Measurements from ENCODE around the gene LRPAP1. TPM values are rescaled to one million over a fixed set of nuclear protein-coding genes. Genes with fewer than 3 reads are reported as not detected.

Gene LRPAP1
- polyA plus RNA-seq, 1 donor from 2014 or later: 91.1 TPM

- TF ChIP-seq REST (IDR thresholded peaks at IDR 0.05; ENCODE audit: borderline replicate concordance) (no peak), SMC3 (conservative IDR thresholded peaks at IDR 0.05; ENCODE audit: poor library complexity) (no peak), EP300 (conservative IDR thresholded peaks at IDR 0.05; ENCODE audit: poor library complexity, severe bottlenecking) (no peak), MXI1 (conservative IDR thresholded peaks at IDR 0.05; ENCODE audit: poor library complexity, severe bottlenecking) (no peak), TAF1 (IDR thresholded peaks at IDR 0.05; ENCODE audit: low read depth) (no peak), POLR2AphosphoS5 (IDR thresholded peaks at IDR 0.05) (no peak), CTCF (IDR thresholded peaks at IDR 0.05; ENCODE audit: poor library complexity, severe bottlenecking) (no peak), RAD21 (conservative IDR thresholded peaks at IDR 0.05) (no peak), EZH2 (IDR thresholded peaks at IDR 0.05; ENCODE audit: borderline replicate concordance, insufficient read depth, low read length, poor library complexity, severe bottlenecking) (no peak)
- H3K9me2 ChIP-seq (ENCODE audit: insufficient read depth, low read length): no peaks in the 10 kb centered on the region
These were observed 64.6 kb downstream of the LRPAP1 start for GRCh38 chr4:3467601-3468031.

GRCh38 chr4:3466691-3467600, 65.3 kb downstream of the LRPAP1 start:
- TF ChIP-seq RAD21 (conservative IDR thresholded peaks at IDR 0.05) (no peak), MXI1 (conservative IDR thresholded peaks at IDR 0.05; ENCODE audit: poor library complexity, severe bottlenecking) (no peak), TAF1 (IDR thresholded peaks at IDR 0.05; ENCODE audit: low read depth) (no peak), POLR2AphosphoS5 (IDR thresholded peaks at IDR 0.05) (no peak), REST (IDR thresholded peaks at IDR 0.05; ENCODE audit: borderline replicate concordance) (no peak), EZH2 (IDR thresholded peaks at IDR 0.05; ENCODE audit: borderline replicate concordance, insufficient read depth, low read length, poor library complexity, severe bottlenecking) (no peak), EP300 (conservative IDR thresholded peaks at IDR 0.05; ENCODE audit: poor library complexity, severe bottlenecking) (no peak), SMC3 (conservative IDR thresholded peaks at IDR 0.05; ENCODE audit: poor library complexity) (no peak)
- Histone ChIP-seq H3K9me2 (ENCODE audit: insufficient read depth, low read length) (no peaks in the 10 kb centered on the region), H3K27me3 (ENCODE audit: insufficient read depth, low read depth, low read length) (no peaks in the 10 kb centered on the region)

More at GRCh38 chr4:3467601-3468031, 64.6 kb downstream of the LRPAP1 start:
- H3K36me3 ChIP-seq (ENCODE audit: insufficient read depth, low read length): no peaks in the 10 kb centered on the region
- no peak overlapping the region for H3K9ac ChIP-seq (ENCODE audit: low read length)
- H3K4me3 ChIP-seq (ENCODE audit: low read length): no peak overlapping the region
- H4K20me1 ChIP-seq (ENCODE audit: insufficient read depth): no peaks in the 10 kb centered on the region
- H3F3A ChIP-seq (ENCODE audit: insufficient read depth, low read length, poor library complexity, severe bottlenecking): no peaks in the 10 kb centered on the region
- no peaks in the 10 kb centered on the region for H3K79me2 ChIP-seq (replicated peaks; ENCODE audit: insufficient read depth, low read length)
- no peaks in the 10 kb centered on the region for H3K9me3 ChIP-seq (ENCODE audit: low read length)
- H3K27ac ChIP-seq (ENCODE audit: low read length): no peak overlapping the region
- H2AFZ ChIP-seq (ENCODE audit: low read depth, low read length): no peak overlapping the region
- H3K4me2 ChIP-seq (ENCODE audit: low read length): no peak overlapping the region
- no peaks in the 10 kb centered on the region for H3K27me3 ChIP-seq (ENCODE audit: insufficient read depth, low read depth, low read length)

More at GRCh38 chr4:3466691-3467600, 65.3 kb downstream of the LRPAP1 start:
- no peak overlapping the region for H3K4me3 ChIP-seq (ENCODE audit: low read length)
- H3K9ac ChIP-seq (ENCODE audit: low read length): no peak overlapping the region
- no peak overlapping the region for H3K27ac ChIP-seq (ENCODE audit: low read length)
- H3K4me2 ChIP-seq (ENCODE audit: low read length): no peak overlapping the region
- H3K36me3 ChIP-seq (ENCODE audit: insufficient read depth, low read length): no peaks in the 10 kb centered on the region
- no peaks in the 10 kb centered on the region for H3K9me3 ChIP-seq (ENCODE audit: low read length)
- no peak overlapping the region for H2AFZ ChIP-seq (ENCODE audit: low read depth, low read length)
- no peaks in the 10 kb centered on the region for H3F3A ChIP-seq (ENCODE audit: insufficient read depth, low read length, poor library complexity, severe bottlenecking)
- no peaks in the 10 kb centered on the region for H3K79me2 ChIP-seq (replicated peaks; ENCODE audit: insufficient read depth, low read length)
- no peaks in the 10 kb centered on the region for H4K20me1 ChIP-seq (ENCODE audit: insufficient read depth)
